Effector CD4-positive, alpha-beta T cell (primary cell): ENCODE data around the gene AGGF1.
"Not testable (repeated sequence)": the region's sequence is repeated elsewhere in the genome, so short reads cannot be mapped to it uniquely, and the experiment has no call there.

Source experiments
- DNase-seq: peaks from one replicate; pipeline ENCODE4 v3.0.0-alpha.2; 2020

AGGF1 gene

GRCh38 chr5:77028631-77029375 is 1.4 kb upstream of the AGGF1 start:
- DNase-seq, result no peak

DNA sequence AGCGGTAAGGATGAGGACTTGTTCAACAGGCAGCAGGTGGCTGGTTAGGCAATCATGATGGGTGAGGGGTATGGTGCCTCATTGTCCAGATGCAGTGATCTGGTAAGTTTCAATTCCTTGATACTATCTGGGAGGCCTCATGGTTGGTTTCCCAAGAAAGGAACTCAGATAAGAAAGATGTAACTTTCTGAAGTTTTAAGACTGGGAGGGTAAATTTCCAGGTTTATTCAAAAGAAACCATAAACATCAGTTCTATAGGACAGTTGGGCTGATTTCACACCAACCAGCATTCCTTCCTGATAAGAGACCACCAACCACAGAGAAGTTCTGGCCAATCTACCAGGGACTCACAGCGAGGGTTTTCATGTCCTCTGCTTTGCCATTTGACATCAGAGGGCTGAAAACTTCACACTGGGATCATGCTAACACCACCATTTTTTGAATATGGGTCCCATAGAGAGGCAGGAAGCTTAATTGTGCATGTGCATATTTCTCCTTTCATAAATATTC is 773 bp upstream of the AGGF1 start:
- DNase-seq, result no peak

DNA sequence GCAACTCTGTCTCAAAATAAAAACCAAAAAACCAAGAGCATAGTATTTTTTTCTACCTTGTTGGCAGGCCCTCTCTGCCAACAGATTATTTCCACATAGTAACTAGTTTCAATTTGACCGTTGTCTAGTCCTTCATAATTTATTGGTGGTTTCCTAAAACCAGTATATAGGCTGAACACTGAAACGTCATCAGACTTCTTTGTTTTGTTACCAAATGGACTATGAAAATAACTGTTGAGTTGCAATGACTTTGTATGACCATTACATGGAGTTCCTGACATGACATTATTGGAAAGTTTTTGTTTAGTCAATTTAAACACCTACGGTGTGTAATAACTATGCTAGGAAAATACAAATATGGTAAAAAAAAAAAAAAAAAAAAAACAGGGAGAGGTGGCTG is 1.7 kb downstream of the AGGF1 start:
- DNase-seq, result no peak

DNA sequence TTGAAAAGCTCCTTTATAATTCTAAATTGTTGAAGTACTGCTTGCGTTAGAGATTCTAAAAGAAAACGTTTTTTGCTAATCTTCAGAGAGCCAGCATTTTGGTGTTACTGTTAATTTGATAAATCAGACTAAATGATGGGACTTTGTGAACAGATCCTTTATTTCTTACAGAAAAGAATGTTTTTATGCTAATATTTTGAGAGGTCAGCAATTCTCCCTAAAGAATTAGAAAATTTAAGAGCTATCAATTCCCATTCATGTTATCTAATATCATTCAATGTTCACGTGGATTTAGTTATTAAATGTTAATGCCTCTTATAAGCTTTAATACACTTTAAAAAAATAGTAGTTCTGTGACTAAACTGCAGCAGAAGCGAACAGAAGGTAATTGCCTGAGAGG is 2.4 kb downstream of the AGGF1 start:
- no peak for DNase-seq

DNA sequence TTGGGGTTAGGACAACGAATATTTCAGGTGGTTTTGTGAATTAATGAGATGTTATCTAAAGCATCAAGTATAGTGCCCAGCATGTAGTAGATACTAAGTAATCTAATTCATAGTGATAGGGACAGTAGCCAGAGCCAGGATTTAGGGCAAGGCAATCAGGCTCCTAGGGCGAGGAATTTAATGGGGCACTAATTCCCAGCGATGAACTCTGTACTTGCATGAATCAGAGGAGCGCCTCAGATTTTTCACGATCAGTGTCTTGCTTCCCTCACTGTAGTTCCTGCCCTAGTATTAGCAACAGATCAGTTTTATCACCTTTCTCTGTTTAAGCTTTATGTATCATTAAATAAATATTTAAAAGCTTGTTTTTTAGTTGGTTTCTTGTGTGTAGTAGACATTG is 3.1 kb downstream of the AGGF1 start:
- DNase-seq, result no peak

DNA sequence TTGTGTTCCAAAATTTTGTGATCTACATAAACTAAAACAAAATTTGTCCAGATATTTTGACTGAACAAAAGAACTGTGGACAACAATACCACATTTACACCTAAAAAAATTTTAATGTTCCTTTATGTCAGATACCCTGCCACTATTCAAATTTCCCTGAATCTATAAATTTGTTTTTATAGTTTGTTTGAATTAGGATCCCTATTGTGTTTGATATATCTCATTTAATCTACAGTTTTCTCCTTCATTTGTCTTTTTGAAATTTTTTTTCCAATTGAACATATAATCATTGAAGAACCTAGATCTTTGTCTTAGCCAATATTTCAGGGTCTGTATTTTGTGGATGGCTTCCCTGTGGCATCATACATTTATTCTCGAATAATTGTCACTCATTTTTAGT is 5.7 kb downstream of the AGGF1 start:
- no peak for DNase-seq

DNA sequence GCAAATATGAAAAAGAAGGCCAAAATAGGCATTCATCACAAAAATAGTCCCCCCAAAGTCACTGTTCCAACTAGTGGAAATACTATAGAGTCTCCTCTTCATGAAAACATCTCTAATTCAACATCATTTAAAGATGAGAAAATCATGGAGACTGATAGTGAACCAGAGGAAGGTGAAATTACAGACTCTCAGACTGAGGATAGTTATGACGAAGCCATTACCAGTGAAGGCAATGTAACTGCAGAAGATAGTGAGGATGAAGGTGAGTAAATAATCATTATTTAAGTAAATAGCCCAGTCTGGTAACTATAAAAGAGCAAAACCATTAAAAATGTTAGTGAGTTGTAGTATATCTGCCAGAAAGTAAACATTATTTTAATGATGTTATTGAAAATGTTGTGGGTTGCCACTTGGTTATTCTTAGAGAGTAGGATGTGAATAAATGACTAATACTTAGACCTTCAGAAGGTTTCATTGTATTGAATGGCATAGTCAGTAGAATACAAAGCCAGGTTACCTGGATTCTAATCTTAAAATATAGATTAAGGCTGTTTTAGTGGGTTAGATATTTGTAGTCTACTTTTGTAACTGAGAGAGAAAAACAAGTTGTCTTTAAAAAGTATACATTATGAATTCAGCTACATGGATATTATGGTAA is 16.3 kb downstream of the AGGF1 start:
- DNase-seq, result no peak

DNA sequence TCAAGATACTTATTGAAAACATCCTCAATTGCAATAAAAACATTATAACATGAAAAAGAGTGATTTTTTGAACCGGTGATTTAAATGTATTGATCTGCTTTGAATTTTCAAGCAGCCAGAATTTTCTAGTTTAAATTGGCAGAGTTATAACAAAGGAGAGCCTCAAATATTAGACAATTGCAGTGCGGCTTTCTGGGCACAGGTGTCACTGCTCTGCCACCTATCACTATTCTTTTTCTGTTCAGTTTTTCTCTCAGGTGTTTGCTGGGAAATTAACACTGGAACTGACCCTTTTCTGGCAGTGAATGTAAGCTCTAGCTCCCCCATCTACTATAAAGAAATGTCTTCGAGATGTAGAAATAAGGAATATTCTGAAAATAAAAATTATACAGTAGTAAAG is 33.8 kb downstream of the AGGF1 start:
- DNase-seq, result no peak

DNA sequence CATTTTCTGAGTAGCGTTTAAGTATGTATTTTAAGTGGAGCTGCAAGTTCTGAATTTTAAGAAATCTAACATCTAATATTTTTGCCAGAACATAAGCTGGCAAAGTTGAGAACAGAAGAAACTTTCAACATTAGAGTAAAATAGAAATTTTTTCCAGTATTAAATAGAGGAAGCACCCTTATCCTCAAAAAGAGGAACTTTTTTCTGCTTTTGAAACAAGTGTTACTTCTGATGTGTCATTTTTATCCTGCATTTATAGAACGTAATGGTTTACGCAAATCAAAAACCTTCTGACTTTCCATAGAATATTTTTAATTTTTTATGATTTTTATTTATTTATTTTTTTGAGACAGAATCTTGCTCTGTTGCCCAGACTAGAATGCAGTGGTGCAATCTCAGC is 35.1 kb downstream of the AGGF1 start:
- no peak for DNase-seq

DNA sequence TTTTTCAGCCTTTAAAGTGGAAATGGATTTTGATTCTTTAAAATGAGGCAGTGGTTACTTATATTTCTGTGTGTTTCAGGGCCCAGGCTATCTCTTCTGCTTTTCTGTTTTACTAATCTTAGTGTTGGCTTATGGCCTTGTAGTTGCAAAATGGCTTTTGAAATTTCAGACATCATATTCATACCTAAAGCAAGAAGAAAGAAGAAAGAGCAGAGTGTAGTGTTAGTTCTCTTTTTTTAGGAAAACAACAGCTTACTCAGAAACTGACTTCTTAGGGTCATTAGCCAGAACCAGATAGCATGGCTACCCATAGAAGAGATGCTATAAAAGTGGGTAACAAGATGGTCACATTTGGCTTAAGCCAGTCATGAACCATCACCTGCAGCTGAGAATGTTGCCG is 36.0 kb downstream of the AGGF1 start:
- no peak for DNase-seq

DNA sequence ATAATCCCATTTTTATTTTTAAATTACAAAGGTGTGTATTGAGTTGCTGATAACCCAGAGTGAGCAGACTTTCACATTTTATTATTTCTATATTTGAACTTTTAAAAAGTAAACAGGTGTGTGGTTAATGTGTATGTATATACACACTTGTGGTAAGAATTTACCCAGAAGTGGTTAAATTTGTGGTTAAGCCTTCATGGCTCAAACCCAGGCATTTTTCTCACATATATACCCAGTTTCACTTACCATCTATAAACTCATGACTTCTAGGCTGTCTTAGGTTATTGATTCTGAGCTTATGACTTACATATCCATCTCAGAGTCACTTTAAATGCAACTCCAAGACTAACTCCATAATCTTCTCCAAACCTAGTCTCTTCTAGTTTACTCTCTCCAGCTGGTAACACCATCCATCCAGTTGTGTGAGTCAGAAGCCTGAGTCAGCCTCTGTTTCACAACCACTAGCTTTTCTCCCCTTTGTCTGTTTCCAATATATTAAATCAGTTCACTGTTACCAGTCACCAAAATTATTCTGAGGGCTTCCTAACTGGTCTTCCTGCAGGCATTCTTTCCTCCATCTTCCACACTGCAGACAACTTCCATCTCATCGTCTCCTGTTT is 36.7 kb downstream of the AGGF1 start:
- no peak for DNase-seq

DNA sequence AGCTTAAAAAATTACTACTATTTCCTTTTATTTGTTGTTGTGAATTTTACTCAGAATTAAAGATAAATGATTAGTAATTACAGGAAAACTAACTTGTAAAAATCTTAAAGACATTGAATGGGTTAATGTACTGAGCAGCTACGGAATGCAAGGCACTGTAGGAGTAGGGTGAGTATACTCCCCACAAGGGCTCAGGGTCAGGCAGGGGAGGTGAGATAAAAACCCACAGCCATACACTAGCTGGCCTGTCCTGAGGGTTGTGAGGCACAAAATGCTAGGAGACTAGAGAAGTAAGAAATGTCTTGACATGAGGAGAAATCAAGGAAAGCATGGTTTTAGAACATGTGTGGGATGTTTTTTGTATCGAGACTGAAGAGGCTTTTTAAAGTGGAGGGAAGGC is 43.5 kb downstream of the AGGF1 start:
- DNase-seq, result no peak

- DNase-seq, result no peak
Observed at GRCh38 chr5:77074745-77075144, 44.5 kb downstream of the AGGF1 start.

GRCh38 chr5:77076961-77077828 is 47.0 kb downstream of the AGGF1 start:
- peak; percentile 6 for DNase-seq

GRCh38 chr5:77077829-77078176 is 47.6 kb downstream of the AGGF1 start:
- DNase-seq, result no peak

DNA sequence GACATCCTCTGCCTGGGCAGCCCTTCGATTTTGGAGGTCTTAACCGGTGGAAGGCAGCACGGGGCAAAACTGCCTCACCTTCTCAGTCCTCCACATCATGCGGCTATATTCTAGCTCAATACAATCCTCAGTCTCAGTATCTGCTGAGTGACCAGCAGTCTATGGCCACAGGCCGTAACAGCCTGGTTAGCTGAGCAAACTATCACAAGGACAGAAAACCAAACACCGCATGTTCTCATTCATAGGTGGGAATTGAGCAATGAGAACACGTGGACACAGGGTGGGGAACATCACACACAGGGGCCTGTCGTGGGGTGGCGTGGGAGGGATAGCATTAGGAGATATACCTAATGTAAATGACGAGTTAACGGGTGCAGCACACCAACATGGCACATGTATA is 50.3 kb downstream of the AGGF1 start:
- not testable (repeated sequence) for DNase-seq

- DNase-seq, result no peak
Observed at GRCh38 chr5:77080905-77081304, 50.7 kb downstream of the AGGF1 start.

- DNase-seq, result no peak
Observed at GRCh38 chr5:77082280-77082679, 52.1 kb downstream of the AGGF1 start.

DNA sequence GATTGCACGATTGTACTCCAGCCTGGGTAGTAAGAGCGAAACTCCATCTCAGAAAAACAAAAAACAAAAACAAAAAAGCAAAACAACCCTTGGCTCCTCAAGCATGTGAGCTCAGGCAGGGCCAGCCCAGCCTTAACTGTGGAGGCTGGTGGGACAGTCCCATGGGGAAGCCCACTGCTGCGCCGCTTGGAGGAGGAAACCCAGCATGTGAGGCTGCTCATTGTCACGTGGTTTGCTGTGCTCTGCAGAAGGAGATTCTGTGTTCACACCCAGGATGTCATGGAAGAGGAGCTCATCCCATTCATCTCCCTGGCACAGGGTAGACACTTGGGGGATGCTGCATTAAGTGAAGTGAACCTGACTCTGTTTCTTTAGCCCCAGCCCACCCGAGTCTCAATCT is 52.9 kb downstream of the AGGF1 start:
- no peak for DNase-seq

- no peak for DNase-seq
Observed at GRCh38 chr5:77086368-77086688, 56.1 kb downstream of the AGGF1 start.

DNA sequence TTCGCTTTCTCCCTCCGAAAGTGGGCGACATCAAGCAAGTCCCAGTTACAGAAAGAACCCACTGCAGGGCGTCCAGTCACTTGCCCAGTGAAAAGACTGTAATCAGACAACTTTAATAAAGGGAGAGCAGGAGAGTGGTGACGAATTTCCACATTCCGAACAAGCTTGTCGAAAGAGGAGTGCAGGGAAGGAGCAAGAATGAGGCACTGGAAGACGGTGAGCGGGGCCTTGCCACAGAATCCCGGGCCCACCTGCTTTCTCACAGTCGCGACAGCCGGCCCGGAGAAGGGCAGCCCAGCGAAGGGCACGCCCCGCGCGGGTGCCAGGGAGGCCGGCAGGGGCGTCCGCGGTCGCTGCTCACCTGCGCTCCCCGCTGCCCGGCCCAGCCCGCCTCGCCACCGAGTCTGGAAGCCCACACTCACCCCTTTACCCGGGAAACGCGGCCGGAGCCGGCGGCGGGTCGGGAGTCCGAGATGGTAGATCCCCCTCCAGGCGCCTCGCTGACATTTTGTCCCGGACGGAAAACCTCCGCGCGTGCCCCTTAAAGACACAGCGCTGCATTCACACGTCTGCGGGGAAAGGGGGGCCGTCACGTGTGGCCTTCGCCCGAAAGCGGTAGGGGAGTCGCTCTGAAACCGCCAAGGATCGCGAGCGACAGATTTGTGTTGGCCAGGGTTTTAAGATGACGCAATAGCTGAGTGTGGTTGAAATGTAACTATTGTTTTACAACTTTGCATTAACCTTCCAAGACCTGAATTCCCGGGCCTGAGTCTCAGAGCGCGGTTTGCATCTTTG is 56.7 kb downstream of the AGGF1 start, which contains the start of gene ZBED3:
Gene ZBED3 (minus strand): TSS at position 597 of the 795 bp plus-strand sequence. CDS start 9,407 bp downstream, outside the sequence.
- peak; percentile 15 for DNase-seq
